ENCODE data around the gene FSTL1. TPM values are rescaled to one million over a fixed set of nuclear protein-coding genes. Genes with fewer than 3 reads are reported as not detected.

The FSTL1 gene
- total RNA-seq, 4 donors from 2014 or later: 409 to 701 (median 677) TPM

DNA sequence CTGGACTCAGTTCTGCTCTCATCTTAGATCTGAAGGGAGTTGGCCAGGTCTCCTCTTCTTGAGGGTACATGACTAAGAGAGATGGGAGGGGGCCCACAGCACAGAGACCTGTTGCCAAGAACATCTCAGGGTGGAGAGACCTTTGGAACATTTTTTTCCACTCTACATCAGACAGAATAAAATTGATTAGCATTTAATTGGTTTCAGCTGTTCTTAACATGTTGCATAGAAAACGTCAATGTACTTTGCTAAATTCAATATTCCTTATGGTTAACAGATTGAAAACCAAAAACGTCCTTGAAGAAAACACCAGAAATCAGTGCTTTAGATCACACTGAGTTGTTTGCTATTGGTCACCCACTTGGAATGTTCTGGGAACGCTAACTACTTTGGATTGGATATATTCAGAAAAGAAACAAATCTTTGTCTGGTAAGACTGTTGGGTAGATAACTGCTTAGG lies 36.4 kb upstream of the FSTL1 start:
- DNase-seq (ENCODE audit: extremely low spot score): peak; percentile 89
- no peaks in the 10 kb centered on the region for H3K9me3 ChIP-seq
- 30% methylated on average over 3 of the region's 3 CpGs for WGBS
- H3K27me3 ChIP-seq: no peaks in the 10 kb centered on the region
- H3K27ac ChIP-seq (replicated peaks in 1 of 4): peak overlapping the region; percentile 34 to 43 (median 40)
- H3K4me1 ChIP-seq: peaks cover 0 to 26% (median 20%) of the 10 kb centered on the region in 4 donors
- no peak overlapping the region for H3K4me3 ChIP-seq
- intact Hi-C loops (cut with DNase I): no loop called here
- no peaks in the 10 kb centered on the region for H3K36me3 ChIP-seq
- TF ChIP-seq, protein P1, sequence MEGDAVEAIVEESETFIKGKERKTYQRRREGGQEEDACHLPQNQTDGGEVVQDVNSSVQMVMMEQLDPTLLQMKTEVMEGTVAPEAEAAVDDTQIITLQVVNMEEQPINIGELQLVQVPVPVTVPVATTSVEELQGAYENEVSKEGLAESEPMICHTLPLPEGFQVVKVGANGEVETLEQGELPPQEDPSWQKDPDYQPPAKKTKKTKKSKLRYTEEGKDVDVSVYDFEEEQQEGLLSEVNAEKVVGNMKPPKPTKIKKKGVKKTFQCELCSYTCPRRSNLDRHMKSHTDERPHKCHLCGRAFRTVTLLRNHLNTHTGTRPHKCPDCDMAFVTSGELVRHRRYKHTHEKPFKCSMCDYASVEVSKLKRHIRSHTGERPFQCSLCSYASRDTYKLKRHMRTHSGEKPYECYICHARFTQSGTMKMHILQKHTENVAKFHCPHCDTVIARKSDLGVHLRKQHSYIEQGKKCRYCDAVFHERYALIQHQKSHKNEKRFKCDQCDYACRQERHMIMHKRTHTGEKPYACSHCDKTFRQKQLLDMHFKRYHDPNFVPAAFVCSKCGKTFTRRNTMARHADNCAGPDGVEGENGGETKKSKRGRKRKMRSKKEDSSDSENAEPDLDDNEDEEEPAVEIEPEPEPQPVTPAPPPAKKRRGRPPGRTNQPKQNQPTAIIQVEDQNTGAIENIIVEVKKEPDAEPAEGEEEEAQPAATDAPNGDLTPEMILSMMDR (IDR thresholded peaks at IDR 0.05): no peak
- TF ChIP-seq POLR2AphosphoS5 (IDR thresholded peaks at IDR 0.05): peak in 1 of 2 donors; percentile 35

DNA sequence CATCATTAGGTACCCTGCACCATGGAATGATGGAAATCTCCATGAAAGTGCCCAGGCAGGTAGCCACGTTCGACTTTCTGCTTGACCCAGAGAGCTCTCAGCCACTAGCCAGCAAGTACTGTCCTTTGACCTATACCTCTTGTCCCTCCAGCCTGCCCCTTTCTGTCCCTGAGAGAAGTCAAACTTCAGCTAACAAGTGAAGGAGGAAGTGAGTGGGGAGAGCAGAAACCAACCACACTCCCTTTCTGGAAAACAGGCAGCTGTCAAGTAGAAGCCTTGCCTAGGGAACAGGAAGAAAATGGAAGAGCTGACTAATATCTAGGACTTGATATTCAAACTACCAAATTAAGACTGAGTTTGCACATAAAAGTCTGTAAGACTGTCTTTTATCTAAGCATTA lies 30.3 kb upstream of the FSTL1 start:
- WGBS: 100% methylated on average over 2 of the region's 2 CpGs
- no peak for DNase-seq (ENCODE audit: extremely low spot score)

DNA sequence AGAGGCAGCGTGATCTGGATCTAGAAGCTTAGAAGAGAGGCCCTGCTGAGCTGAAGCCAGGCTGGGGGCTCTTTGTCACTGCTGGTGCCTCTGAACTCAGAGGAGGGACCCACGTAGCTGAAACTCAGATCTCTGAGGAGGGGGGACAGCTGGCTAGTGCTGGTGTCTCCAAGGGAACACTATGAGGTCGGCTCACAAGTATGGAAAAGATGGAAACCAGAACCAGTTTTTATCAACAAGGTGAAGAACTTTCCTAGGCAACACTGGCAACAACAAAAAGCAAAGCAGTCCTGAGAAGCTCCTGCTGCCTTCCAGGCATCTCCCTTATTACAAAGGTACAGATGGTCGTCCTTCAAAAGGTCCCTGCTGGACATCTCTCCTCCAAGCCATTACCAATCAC lies 27.0 kb upstream of the FSTL1 start:
- peak overlapping the region; percentile 52 to 72 (median 59) for H3K27ac ChIP-seq (replicated peaks in 1 of 4)
- TF ChIP-seq EP300 (IDR thresholded peaks at IDR 0.05): no peak
- peak in 1 of 2 donors; percentile 23 for TF ChIP-seq POLR2AphosphoS5 (IDR thresholded peaks at IDR 0.05)
- H3K9me3 ChIP-seq: no peaks in the 10 kb centered on the region
- no peaks in the 10 kb centered on the region for H3K27me3 ChIP-seq
- 44% methylated on average over 4 of the region's 4 CpGs for WGBS
- H3K4me1 ChIP-seq: peaks cover 4 to 19% (median 12%) of the 10 kb centered on the region in 4 donors
- no peaks in the 10 kb centered on the region for H3K36me3 ChIP-seq
- intact Hi-C loops (cut with DNase I): no loop called here
- no peak for DNase-seq (ENCODE audit: extremely low spot score)
- no peak overlapping the region for H3K4me3 ChIP-seq

More for the DNA sequence above, 30.3 kb upstream of the FSTL1 start:
- H3K4me1 ChIP-seq: peaks cover 4 to 19% (median 12%) of the 10 kb centered on the region in 4 donors
- no peak overlapping the region for H3K4me3 ChIP-seq
- TF ChIP-seq EP300 (IDR thresholded peaks at IDR 0.05): no peak
- TF ChIP-seq POLR2AphosphoS5 (IDR thresholded peaks at IDR 0.05): no peak
- TF ChIP-seq, protein P1 (IDR thresholded peaks at IDR 0.05): no peak
- TF ChIP-seq POLR2A (IDR thresholded peaks at IDR 0.05; ENCODE audit: low read depth): no peak
- no peaks in the 10 kb centered on the region for H3K27me3 ChIP-seq
- intact Hi-C loops (cut with DNase I): no loop called here
- no peaks in the 10 kb centered on the region for H3K9me3 ChIP-seq
- H3K36me3 ChIP-seq: no peaks in the 10 kb centered on the region
- no peak overlapping the region for H3K27ac ChIP-seq (replicated peaks in 1 of 4)

DNA sequence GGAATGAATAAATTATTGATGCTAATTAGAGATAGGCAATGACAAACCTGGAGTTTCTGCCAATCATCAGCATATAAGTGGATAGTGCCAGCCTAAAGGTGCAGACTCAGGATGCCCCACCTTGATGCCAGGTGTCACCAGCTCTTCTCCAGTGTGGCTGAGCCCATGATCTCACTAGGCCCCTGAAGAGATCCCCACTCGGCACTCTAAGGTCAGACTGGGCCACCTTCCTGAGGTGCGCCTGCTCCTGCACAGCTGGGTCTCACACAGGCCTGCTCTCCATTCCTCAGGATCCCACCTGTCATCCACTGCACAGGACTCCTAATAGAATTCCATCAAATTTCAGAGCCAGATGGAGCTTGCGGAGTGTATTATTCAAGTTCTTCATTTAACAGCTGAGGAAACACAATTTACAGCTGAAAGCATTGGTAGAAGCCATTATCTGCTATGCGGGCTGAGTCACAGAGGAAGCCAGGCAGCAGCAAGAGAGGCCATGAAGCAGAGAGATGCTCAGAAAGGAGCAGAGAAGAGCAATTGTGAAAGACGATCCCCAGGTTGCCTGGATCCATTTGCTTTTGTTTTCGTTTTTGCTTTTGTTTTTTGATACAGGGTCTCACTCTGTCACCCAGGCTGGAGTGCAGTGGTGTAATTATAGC lies 25.1 kb upstream of the FSTL1 start:
- no peak overlapping the region for H3K4me3 ChIP-seq
- no peak for DNase-seq (ENCODE audit: extremely low spot score)
- no peaks in the 10 kb centered on the region for H3K36me3 ChIP-seq
- peaks cover 9 to 30% (median 21%) of the 10 kb centered on the region in 4 donors for H3K4me1 ChIP-seq
- H3K9me3 ChIP-seq: no peaks in the 10 kb centered on the region
- no peak for TF ChIP-seq EP300 (IDR thresholded peaks at IDR 0.05)
- TF ChIP-seq POLR2AphosphoS5 (IDR thresholded peaks at IDR 0.05): no peak
- no peak for TF ChIP-seq POLR2A (IDR thresholded peaks at IDR 0.05; ENCODE audit: low read depth)
- TF ChIP-seq, protein P1 (IDR thresholded peaks at IDR 0.05): no peak
- no peak overlapping the region for H3K27ac ChIP-seq (replicated peaks in 1 of 4)
- intact Hi-C loops (cut with DNase I): no loop called here
- H3K27me3 ChIP-seq: no peaks in the 10 kb centered on the region
- 88% methylated on average over 6 of the region's 6 CpGs for WGBS

DNA sequence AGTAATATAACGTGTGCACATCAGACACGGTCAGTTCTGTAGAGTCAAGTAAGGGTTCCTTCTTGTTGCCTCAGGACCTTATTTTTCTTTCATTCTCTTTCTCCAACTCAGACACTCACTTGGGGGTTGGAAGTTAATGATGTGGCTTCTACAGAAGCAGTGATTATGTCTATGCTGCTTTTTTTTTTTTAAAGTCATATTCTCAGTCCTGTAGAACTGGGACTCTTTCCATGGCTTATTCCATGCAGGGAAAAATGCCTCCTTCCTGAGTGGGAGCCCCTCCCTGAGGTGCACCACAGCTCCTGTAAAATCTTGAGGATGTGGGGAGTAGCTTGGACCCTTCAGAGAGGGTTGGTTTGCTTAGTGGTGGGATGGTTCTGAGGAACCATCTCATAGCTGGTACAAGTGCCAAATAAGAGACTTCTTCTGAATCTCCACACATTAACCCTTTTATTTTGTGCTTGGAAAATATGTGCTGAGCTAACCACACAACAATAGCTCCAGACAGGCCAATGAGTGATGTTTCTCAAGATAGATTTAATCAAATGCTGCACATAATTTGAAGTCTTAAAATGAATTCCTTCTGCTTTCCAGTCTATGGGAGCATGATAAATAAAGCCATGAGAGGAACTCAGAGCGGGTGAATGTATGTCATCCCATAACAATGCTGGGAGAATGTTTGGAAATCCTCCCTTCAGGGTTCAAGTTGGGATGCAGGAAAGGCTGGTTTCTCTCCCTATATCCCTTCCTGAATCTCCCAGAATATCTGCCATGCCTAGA lies 23.3 kb upstream of the FSTL1 start:
- no peaks in the 10 kb centered on the region for H3K27me3 ChIP-seq
- WGBS: 98% methylated on average over 3 of the region's 3 CpGs
- H3K36me3 ChIP-seq: no peaks in the 10 kb centered on the region
- H3K9me3 ChIP-seq: no peaks in the 10 kb centered on the region
- TF ChIP-seq POLR2A (IDR thresholded peaks at IDR 0.05; ENCODE audit: low read depth) (no peak), EP300 (IDR thresholded peaks at IDR 0.05) (no peak), POLR2AphosphoS5 (IDR thresholded peaks at IDR 0.05) (no peak)
- TF ChIP-seq, protein P1 (IDR thresholded peaks at IDR 0.05): no peak
- no peak overlapping the region for H3K27ac ChIP-seq (replicated peaks in 1 of 4)
- DNase-seq (ENCODE audit: extremely low spot score): no peak
- H3K4me1 ChIP-seq: peaks cover 12 to 44% (median 35%) of the 10 kb centered on the region in 4 donors
- no peak overlapping the region for H3K4me3 ChIP-seq
- intact Hi-C loops (cut with DNase I): no loop called here
